Mammary epithelial cell (primary cell): Measurements from ENCODE around the gene RILPL1.

Source experiments
- CTCF ChIP-seq, 2 donors: IDR thresholded peaks in 1 of 2; conservative IDR thresholded peaks in 1 of 2; 2 replicates each; pipeline ENCODE4 v1.5.1; 2011 to 2012; ENCODE audit warnings: inconsistent platforms in 2 of 2, low read length in 2 of 2, mild to moderate bottlenecking in 2 of 2, control low read depth in 1 of 2, low read depth in 1 of 2; ENCODE audit not compliant: insufficient read depth in 1 of 2; ENCODE audit errors: extremely low read depth in 1 of 2
- EZH2 ChIP-seq: IDR thresholded peaks from 2 replicates; pipeline ENCODE4 v1.6.1; 2012; ENCODE audit warnings: low read length, inconsistent platforms, borderline replicate concordance

- no peak for TF ChIP-seq CTCF (conservative IDR thresholded peaks at IDR 0.05 in 1 of 2, IDR thresholded peaks at IDR 0.05 in 1 of 2; ENCODE audit: extremely low read depth in 1 of 2, insufficient read depth in 1 of 2, low read depth in 1 of 2, low read length in 2 of 2)
- TF ChIP-seq EZH2: no peak
Observed at GRCh38 chr12:123428591-123428990, 104.9 kb downstream of the RILPL1 start.
